Measurements from ENCODE around the gene UBE2L3.

Gene UBE2L3

GRCh38 chr22:21611210-21611977 is 43.9 kb downstream of the UBE2L3 start:
- no peak overlapping the region for H3K4me3 ChIP-seq (ENCODE audit: low read depth, low read length, poor library complexity, severe bottlenecking)
- no peaks in the 10 kb centered on the region for H3F3A ChIP-seq (ENCODE audit: insufficient read depth, low read length)
- peaks cover 7% of the 10 kb centered on the region; the same call in 1 of the 2 replicates for H3K79me2 ChIP-seq (ENCODE audit: insufficient read depth, low read length)
- no peak overlapping the region for H3K9ac ChIP-seq (ENCODE audit: low read length)
- no peak for TF ChIP-seq CTCF (IDR thresholded peaks at IDR 0.05; ENCODE audit: low read length)
- H2AFZ ChIP-seq (ENCODE audit: low read length), result no peak overlapping the region
- no peaks in the 10 kb centered on the region for H3K27me3 ChIP-seq (ENCODE audit: insufficient read depth, low read length)
- H4K20me1 ChIP-seq (ENCODE audit: insufficient read depth, low read length), result no peaks in the 10 kb centered on the region
- H3K36me3 ChIP-seq (ENCODE audit: insufficient read depth, low read length), result peaks cover 66% of the 10 kb centered on the region
- H3K4me2 ChIP-seq (ENCODE audit: low read length), result no peak overlapping the region
- no peaks in the 10 kb centered on the region for H3K9me3 ChIP-seq (ENCODE audit: low read length)
- peaks cover 10% of the 10 kb centered on the region for H3K4me1 ChIP-seq (ENCODE audit: insufficient read depth, low read length, severe bottlenecking)
- no peaks in the 10 kb centered on the region for H3K9me2 ChIP-seq (ENCODE audit: low read depth, low read length)
- no peak overlapping the region for H3K27ac ChIP-seq (ENCODE audit: low read depth, low read length, poor library complexity, severe bottlenecking)

- Histone ChIP-seq H3K79me2 (ENCODE audit: insufficient read depth, low read length) (peaks cover 4% of the 10 kb centered on the region; the same call in 1 of the 2 replicates), H4K20me1 (ENCODE audit: insufficient read depth, low read length) (no peaks in the 10 kb centered on the region), H3K27ac (ENCODE audit: low read depth, low read length, poor library complexity, severe bottlenecking) (no peak overlapping the region), H3K27me3 (ENCODE audit: insufficient read depth, low read length) (no peaks in the 10 kb centered on the region), H3F3A (ENCODE audit: insufficient read depth, low read length) (no peaks in the 10 kb centered on the region), H3K4me2 (ENCODE audit: low read length) (no peak overlapping the region), H3K9me2 (ENCODE audit: low read depth, low read length) (no peaks in the 10 kb centered on the region), H3K4me3 (ENCODE audit: low read depth, low read length, poor library complexity, severe bottlenecking) (no peak overlapping the region), H2AFZ (ENCODE audit: low read length) (no peak overlapping the region), H3K36me3 (ENCODE audit: insufficient read depth, low read length) (peaks cover 64% of the 10 kb centered on the region), H3K9me3 (ENCODE audit: low read length) (no peaks in the 10 kb centered on the region), H3K9ac (ENCODE audit: low read length) (no peak overlapping the region), H3K4me1 (ENCODE audit: insufficient read depth, low read length, severe bottlenecking) (peaks cover 20% of the 10 kb centered on the region)
- no peak for TF ChIP-seq CTCF (IDR thresholded peaks at IDR 0.05; ENCODE audit: low read length)
- TF ChIP-seq EZH2 (IDR thresholded peaks at IDR 0.05; ENCODE audit: borderline replicate concordance, low read length), result no peak
These were observed 45.3 kb downstream of the UBE2L3 start for GRCh38 chr22:21612858-21613257.

DNA sequence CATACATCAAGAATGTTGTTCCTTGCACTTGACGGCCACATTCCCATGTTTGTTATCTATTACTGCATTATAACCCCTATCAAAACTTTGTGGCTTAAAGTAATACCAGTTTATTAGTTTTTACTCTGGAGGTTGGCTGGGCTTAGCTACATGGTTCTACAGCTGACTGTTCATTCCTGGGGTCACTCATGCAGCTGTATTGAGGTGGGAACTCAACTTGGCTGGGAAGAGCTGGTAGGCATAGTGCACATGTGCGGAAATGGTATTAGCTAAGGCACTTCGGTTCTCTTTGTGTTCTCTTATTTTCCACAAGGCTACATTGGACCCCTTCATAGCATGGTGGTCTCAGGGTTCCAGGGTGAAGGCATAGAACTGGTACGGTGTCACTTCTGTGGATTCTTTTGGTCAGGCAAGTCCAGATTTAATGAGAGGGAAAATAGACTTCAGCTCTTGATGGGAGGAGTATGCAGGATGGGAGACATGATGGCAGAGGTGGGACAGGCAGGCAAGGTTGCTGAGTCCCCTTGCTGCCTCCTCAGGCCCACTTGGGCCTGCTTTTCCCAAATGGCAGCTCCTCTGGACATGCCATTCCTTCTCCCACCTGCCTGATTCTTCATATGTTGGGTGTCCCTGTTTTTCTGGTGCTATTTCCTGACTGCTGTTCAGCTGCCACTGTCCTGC is 46.2 kb downstream of the UBE2L3 start:
- no peak overlapping the region for H3K4me2 ChIP-seq (ENCODE audit: low read length)
- H3F3A ChIP-seq (ENCODE audit: insufficient read depth, low read length), result no peaks in the 10 kb centered on the region
- H2AFZ ChIP-seq (ENCODE audit: low read length), result no peak overlapping the region
- H3K9me3 ChIP-seq (ENCODE audit: low read length), result no peaks in the 10 kb centered on the region
- no peaks in the 10 kb centered on the region for H4K20me1 ChIP-seq (ENCODE audit: insufficient read depth, low read length)
- H3K79me2 ChIP-seq (ENCODE audit: insufficient read depth, low read length), result no peaks in the 10 kb centered on the region
- H3K4me3 ChIP-seq (ENCODE audit: low read depth, low read length, poor library complexity, severe bottlenecking), result no peak overlapping the region
- H3K4me1 ChIP-seq (ENCODE audit: insufficient read depth, low read length, severe bottlenecking), result peaks cover 20% of the 10 kb centered on the region
- H3K27me3 ChIP-seq (ENCODE audit: insufficient read depth, low read length), result no peaks in the 10 kb centered on the region
- peaks cover 65% of the 10 kb centered on the region for H3K36me3 ChIP-seq (ENCODE audit: insufficient read depth, low read length)
- TF ChIP-seq CTCF (IDR thresholded peaks at IDR 0.05; ENCODE audit: low read length), result no peak
- no peak for TF ChIP-seq EZH2 (IDR thresholded peaks at IDR 0.05; ENCODE audit: borderline replicate concordance, low read length)
- H3K9ac ChIP-seq (ENCODE audit: low read length), result no peak overlapping the region
- H3K9me2 ChIP-seq (ENCODE audit: low read depth, low read length), result no peaks in the 10 kb centered on the region
- H3K27ac ChIP-seq (ENCODE audit: low read depth, low read length, poor library complexity, severe bottlenecking), result no peak overlapping the region

All from OCI-LY1 (cell line).